GM08714 (cell line): Measurements from ENCODE around the gene CRLF1.

ENCODE experiments used
- H3K4me3 ChIP-seq: fragments of 200-500 bp; sonication (Bioruptor generic); 2 replicates; pipeline ENCODE4 v1.5.1; 2014; ENCODE audit warnings: mild to moderate bottlenecking, low read length, inconsistent platforms
- ZNF274 ChIP-seq: IDR thresholded peaks from 2 replicates; pipeline ENCODE4 v1.6.1; 2012; ENCODE audit warnings: mild to moderate bottlenecking, low read depth, low read length

CRLF1 gene

DNA sequence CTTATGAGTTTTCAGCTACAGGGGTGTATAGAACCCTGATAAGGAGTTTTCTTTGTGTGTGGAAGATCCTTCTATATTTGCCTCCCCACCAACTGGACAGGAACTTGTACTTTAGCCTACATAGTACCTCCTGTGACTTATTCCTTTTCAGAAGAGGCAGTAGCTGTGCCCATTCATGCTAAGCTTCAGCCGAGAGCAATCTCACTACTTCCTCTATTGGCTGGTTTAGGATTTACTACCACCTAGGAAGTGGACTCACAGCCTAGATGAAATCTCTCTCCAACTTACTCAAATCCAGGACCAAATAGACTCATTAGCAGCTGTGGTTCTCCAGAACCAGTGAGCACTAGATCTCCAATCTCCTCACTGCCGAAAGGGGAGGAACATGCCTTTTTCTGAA is 20.3 kb downstream of the CRLF1 start:
- H3K4me3 ChIP-seq = no peak overlapping the region
- no peak for TF ChIP-seq ZNF274

DNA sequence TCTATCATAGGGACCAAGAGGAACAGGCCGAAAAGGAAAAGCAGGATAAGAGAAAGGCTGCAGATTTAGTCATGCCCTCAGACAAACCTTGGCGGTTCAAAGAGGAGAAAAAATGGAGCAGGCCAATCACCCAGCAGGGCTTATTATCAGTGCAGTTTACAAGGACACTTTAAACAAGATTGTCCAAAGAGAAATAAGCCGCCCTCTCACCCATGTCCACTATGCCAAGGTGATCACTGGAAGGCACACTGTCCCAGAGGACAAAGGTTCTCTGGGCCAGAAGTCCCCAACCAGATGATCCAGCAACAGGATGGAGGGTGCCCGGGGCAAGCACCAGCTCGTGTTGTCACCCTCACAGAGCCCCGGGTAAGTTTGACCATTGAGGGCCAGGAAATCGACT is 26.3 kb downstream of the CRLF1 start:
- no peak overlapping the region for H3K4me3 ChIP-seq
- TF ChIP-seq ZNF274 = no peak

DNA sequence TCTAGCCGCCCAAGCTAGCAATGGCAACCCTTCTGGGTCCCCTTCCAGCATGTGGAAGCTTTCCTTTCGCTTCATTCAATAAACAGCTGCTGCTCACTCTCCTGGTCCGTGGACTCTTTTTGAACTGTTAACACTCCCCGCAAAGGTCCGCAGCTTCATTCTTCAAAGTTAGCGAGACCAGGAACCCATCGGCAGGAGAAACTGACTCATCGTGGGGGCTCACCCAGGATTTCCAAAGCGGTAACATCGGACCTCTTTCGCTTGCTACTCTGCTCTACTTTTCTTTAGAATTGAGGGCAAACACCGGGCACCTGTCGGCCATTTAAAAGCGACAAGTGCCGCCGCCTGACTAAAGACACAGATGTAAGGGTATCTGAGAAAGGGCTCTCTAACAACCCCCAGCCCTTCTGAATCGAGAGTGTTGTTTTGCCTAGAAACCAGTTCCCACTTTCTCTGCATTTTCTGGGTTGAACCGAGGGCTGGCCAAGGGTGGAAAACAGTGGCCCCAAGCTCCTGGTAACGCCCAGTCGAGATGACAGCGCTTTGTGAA is 29.2 kb downstream of the CRLF1 start:
- TF ChIP-seq ZNF274 = no peak
- H3K4me3 ChIP-seq = no peak overlapping the region

DNA sequence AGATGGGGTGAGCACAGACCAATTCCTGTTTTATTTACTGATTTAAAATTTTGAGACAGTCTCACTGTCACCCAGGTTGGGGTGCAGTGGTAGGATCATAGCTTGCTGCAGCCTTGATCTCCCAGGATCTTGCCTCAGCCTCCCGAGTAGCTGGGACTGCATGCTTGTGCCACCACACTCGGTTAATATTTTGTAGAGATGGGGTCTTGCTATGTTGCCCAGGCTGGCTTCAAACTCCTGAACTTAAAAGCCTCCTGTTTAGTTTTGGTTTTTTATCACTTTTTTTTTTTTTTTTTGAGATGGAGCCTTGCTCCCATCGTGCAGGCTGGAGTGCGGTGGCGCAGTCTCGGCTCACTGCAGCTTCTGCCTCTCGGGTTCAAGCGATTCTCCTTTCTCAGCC is 30.2 kb downstream of the CRLF1 start:
- no peak for TF ChIP-seq ZNF274

DNA sequence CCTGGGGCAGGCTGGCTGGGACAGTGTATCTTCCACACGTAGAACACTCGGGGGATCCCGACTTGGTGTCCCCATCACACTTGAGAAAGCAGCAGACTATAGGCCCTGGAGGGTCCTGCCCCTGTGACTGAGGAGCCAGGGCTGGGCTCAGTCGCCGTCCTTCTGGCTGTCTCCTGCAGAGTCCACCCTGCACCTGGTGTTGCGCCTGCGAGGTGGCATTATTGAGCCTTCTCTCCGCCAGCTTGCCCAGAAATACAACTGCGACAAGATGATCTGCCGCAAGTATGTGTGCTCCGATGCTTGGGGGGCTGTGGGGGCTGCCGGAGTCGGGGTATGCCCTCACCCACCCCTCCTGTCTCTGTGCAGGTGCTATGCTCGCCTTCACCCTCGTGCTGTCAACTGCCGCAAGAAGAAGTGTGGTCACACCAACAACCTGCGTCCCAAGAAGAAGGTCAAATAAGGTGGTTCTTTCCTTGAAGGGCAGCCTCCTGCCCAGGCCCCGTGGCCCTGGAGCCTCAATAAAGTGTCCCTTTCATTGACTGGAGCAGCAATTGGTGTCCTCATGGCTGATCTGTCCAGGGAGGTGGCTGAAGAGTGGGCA is 31.8 kb downstream of the CRLF1 start:
- H3K4me3 ChIP-seq = no peak overlapping the region
- TF ChIP-seq ZNF274 = no peak

More for the DNA sequence above, 30.2 kb downstream of the CRLF1 start:
- H3K4me3 ChIP-seq = no peak overlapping the region

DNA sequence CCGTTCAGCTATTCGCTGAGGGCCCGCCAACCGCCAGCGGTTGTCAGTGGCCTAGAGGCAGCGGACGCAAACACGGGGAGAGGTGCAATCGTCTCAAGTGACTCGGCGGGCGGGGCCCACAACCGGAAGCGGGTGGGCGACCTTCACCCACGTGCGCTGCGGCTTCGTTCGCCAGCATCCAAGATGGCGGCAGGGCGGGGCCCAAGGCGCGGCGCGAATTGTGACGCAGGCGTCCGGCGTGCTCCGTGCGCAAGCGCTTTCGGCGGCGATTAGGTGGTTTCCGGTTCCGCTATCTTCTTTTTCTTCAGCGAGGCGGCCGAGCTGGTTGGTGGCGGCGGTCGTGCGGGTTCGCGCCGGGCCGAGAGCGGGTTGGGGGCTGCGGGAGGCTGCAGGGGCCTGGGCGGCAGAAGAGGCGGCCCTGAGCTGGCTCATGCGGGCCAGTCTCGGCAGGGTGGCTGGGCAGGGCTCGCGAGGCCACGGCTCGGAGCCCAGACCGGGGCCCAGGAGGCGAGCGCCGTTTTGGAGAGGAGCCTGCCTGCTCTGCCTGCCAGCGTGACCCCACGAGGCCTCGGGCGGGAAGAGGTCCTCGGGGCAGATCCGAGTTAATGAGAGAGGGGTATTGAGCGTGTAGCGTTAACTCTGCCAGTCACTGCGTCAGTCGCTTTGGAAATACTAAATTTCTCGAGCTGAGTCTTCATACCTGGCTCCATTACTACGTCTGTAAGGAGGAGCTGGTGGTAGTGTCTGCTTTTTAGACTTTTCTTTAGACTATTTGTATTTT is 34.8 kb downstream of the CRLF1 start, which contains the start of gene UBA52:
UBA52 (plus strand) TSS at position 294 of the 781 bp plus-strand sequence. CDS start 1,444 bp downstream, outside the sequence.
- no peak for TF ChIP-seq ZNF274
- H3K4me3 ChIP-seq = peak within 1 kb of the TSS; percentile 92

DNA sequence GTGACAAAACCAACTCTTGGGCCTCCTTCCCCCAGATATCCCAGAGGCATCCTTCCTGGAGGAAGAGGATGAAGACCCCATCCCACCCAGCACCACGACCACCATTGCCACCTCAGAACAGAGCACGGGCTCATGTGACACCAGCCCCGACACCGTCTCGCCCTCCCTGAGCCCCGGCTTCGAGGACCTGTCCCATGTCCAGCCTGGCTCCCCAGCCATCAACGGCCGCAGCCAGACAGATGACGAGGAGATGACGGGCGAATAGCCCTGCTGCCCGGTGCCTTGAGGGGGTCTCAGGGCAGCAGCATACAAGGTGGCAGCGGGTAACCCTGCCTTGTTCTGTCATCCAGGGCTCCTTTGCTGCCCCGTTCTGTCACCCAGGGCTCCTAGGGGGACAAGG is 38.2 kb downstream of the CRLF1 start:
- TF ChIP-seq ZNF274 = no peak
- H3K4me3 ChIP-seq = no peak overlapping the region

DNA sequence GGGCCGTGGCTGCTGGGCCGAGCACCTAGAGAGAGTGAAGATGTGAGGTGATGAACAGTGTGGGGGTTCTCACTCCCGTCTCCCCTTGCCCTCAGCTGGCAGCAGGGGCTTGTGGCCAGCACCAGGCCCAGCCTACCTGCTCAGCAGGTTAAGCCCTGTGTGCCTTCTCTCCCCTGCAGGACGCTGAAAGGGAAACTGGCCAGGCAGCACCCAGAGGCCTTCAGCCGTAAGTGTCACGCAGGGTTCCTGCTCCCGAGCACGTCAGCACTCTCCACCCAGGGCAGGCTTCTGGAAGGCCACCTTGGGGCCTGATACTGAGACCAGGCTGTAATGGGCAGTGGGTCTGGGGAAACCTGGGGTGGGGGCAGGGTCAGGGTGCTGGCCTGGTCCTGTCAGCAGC is 39.6 kb downstream of the CRLF1 start:
- H3K4me3 ChIP-seq = no peak overlapping the region
- no peak for TF ChIP-seq ZNF274

DNA sequence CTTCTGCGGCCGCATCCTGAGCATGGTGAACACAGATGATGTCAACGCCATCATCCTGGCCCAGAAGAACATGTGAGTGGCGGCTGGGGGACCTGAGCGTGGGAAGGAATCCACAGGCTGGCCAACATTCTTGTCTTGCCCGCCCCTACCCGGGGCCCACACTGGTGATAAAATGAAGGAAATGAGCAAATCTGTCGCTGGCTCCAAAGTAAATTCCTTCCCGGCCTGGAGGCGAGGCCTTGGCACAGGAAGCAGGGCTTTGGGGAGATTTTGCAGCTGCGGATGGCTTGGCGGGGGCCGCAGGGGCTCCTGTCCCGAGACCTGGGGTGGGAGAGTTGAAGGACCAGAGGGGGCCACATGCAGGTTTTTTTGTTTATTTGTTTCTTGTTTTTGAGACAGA is 44.5 kb downstream of the CRLF1 start:
- no peak overlapping the region for H3K4me3 ChIP-seq
- no peak for TF ChIP-seq ZNF274

DNA sequence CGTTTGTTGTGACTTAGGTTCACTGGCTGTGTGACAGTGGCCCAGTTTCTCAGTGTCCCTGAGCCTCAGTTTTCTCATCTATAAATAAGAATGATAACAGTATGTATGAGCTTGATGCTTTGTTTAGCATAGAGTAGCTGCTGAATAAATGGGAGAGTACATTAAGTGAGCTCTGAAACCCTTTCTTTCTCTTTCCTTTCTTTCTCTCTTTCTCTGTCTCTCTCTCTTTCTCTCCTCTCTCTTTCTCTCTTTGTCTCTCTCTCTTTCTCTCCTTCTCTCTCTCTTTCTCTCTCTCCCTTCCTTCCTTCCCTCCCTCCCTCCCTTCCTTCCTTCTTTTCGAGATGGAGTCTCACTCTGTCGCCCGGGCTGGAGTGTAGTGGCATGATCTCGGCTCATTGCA is 46.9 kb downstream of the CRLF1 start:
- TF ChIP-seq ZNF274 = no peak
- no peak overlapping the region for H3K4me3 ChIP-seq

DNA sequence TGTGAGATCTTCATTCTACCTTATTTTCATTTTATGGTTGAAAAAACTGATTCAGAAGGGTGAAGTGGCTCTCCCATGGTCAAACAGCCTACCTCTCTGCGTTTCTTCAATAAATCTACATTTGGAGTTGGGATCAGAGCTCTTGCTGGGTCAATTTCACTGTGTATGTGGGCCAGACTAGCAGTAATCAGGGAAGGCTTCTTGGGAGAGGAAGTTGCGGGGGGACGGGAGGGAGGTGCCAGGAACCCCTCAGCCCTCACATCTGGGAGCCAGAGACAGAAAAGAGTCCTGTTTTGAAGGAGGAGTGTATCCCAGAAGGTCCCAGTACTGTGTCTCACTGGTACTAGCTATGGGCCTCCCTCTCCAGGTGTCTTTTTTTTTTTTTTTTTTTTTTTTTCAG is 48.0 kb downstream of the CRLF1 start:
- no peak for TF ChIP-seq ZNF274
- peak overlapping the region; percentile 92 for H3K4me3 ChIP-seq

DNA sequence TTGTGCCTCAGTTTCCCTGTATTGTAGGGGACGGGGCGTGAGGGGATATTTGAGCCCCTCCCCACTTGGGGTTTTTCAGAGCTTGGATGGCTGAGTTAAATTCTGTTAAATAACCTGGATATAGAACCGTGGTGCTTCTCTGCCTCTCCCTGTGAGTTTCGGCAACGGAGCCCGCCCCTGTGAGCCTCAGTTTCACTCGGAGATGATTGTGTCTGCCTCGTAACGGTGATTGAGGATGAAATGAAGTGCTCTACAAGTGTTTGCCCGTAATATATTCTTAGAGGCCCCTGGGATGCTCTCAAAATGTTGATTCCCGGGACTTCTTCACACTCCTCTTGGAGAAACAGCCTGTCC is 48.4 kb downstream of the CRLF1 start:
- TF ChIP-seq ZNF274 = no peak

DNA sequence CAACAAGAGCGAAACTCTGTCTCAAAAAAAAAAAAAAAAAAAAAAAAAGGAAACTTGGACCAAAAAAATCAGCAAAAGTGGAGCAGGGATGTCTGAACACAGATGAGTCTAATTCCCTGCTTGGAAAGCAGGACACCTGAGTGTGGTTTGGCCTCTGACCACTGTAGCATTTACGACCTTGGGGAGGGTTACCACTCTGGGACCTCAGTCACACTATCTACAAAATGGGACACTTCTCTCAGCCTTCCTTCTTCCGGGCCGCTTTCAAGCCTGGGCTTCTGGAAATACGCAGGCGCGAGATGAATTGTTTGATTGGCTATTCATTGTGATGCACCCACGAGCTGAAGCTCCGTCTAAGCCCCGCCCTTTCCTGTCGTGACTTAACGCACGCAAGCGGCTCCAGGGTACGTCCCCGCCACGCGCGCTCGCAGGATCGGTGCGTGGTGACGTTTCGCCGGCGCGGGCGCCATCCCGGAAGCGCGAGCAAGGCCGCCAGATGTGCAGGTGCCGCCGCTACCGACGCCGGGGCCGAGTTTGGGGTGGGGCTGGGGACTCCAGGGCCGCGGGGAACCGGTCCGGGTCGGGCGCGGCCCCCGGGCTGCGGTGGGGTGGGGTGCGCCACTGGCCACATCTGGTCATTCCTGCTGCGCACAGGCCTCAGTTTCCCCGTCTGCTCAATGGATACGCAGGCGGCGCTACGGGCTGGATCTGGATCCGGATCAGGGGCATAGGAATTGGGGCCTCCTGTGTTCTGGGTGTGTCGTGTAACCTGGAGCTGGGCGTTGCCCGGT is 49.0 kb downstream of the CRLF1 start, which contains the start of gene KXD1:
KXD1 (plus strand) TSS at position 460 of the 791 bp plus-strand sequence. CDS start 4,187 bp downstream, outside the sequence.
- TF ChIP-seq ZNF274 = no peak

More for the DNA sequence above, 48.4 kb downstream of the CRLF1 start:
- peak overlapping the region; percentile 92 for H3K4me3 ChIP-seq

DNA sequence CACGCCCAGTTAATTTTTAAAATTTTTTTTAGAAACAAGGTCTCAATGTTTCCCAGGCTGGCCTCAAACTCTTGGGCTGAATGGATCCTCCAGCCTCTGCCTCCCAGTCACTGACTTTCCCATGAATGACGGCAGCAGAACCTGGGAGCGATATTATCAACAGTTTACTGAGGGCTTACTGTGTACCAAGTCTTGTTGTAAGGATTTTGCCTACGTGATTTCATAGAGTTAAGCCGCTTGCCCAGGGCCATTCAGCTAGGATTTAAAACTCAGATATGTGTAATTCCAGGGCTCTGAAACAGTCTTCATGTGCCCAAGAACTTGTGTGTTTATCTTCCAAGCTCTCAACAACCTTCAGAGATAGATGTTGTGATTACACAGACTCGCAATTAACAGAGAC is 55.0 kb downstream of the CRLF1 start:
- no peak for TF ChIP-seq ZNF274

More for the DNA sequence above, 49.0 kb downstream of the CRLF1 start, which contains the start of gene KXD1:
- peak within 1 kb of the TSS; percentile 92 for H3K4me3 ChIP-seq

More for the DNA sequence above, 55.0 kb downstream of the CRLF1 start:
- no peak overlapping the region for H3K4me3 ChIP-seq
